ENCODE data around the gene DNAAF5. TPM values are rescaled to one million over a fixed set of nuclear protein-coding genes. Genes with fewer than 3 reads are reported as not detected.

The DNAAF5 gene
- total and polyA plus RNA-seq, 4 experiments from 2014 or later = 1.7 to 19.4 (median 10.3) TPM

DNA sequence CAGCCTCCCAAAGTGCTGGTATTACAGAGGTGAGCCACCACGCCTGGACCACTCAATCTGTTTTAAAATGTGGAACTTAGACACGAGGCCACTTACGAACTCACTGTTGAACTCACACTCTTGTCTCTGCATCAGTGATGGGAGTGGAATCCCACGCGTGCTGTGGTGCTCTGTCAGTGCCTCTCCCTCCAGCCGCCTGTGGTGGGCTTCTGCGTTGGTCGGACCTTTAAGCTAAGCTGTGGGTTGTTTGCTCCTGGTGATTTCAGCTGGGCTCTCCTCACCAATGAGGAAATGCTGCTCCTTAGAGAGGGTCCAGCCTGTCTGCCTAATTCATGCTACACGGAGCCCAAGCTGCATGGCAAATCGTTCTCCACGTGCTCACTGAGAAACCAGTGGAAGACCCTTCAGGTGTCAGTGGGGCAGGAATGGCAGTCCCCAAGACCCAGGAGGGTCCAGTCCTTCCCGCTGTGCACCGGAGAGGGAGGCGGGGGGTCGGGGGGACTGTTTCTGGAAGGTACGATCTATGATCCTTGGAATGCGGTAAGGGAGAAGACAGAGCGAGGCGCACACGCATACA, 18.4 kb downstream of the DNAAF5 start:
- no peak overlapping the region for H3K4me3 Mint-ChIP-seq
- Histone ChIP-seq H3K36me3 (ENCODE audit: insufficient read depth, low read length) (peaks cover 10% of the 10 kb centered on the region), H3K9me3 (ENCODE audit: control insufficient read depth in 1 of 2, low read length in 2 of 2) (no peaks in the 10 kb centered on the region), H3K4me3 (ENCODE audit: low read length in 2 of 2) (no peak overlapping the region), H3K27me3 (ENCODE audit: insufficient read depth, low read length) (no peaks in the 10 kb centered on the region), H3K27ac (ENCODE audit: low read depth, low read length) (no peak overlapping the region), H3K4me1 (ENCODE audit: insufficient read depth, low read length) (no peaks in the 10 kb centered on the region)
- H3K27ac Mint-ChIP-seq = no peak overlapping the region
- H3K9me3 Mint-ChIP-seq = no peaks in the 10 kb centered on the region
- POLR2A ChIA-PET (ENCODE audit: partially characterized antibody) = no interaction called here
- peaks cover 22 to 36% of the 10 kb centered on the region in 2 donors for H3K36me3 Mint-ChIP-seq
- peaks cover 0 to 1% (median 0%) of the 10 kb centered on the region in 4 donors for H3K4me1 Mint-ChIP-seq
- H3K27me3 Mint-ChIP-seq = no peaks in the 10 kb centered on the region
- CTCF ChIA-PET (ENCODE audit: partially characterized antibody) = no interaction called here
- no peak for DNase-seq
- intact Hi-C loops (cut with micrococcal nuclease) = no loop called here

DNA sequence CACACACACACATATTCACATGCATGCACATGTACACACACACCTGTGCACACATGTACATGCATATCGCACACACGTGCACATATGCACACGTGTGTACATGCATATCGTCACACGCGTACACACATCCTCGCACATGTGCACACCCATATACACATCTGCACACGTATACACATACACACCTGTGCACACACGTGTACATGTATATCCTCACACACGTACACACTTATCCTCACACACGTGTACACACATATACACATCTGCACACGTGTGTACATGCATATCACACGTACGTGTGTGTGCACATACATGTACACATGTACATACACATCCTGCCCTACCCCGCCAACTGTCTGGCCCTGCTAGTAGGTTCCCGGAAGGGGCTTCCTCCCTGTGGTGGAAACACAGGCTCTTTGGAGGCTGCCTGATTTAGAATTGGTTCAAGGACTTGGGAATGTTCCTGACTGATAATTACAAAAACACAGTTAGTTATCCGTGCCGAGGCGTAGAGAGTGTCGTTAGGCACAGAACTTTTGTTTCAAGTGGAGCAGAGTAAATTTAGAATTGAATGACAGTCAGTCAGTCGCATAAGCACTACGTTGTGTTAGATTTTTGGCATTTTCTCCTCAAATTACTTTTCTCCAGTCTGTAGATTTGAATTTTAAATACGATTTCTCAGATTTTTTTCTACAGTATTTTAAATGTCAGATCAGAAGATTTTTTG, 19.1 kb downstream of the DNAAF5 start:
- H3K36me3 Mint-ChIP-seq = peaks cover 22 to 36% of the 10 kb centered on the region in 2 donors
- H3K27ac Mint-ChIP-seq = no peak overlapping the region
- H3K4me1 Mint-ChIP-seq = peaks cover 0 to 1% (median 0%) of the 10 kb centered on the region in 4 donors
- H3K4me3 Mint-ChIP-seq = no peak overlapping the region
- no peak for DNase-seq
- no peaks in the 10 kb centered on the region for H3K27me3 Mint-ChIP-seq
- Histone ChIP-seq H3K4me1 (ENCODE audit: insufficient read depth, low read length) (no peaks in the 10 kb centered on the region), H3K36me3 (ENCODE audit: insufficient read depth, low read length) (peaks cover 10% of the 10 kb centered on the region), H3K27me3 (ENCODE audit: insufficient read depth, low read length) (no peaks in the 10 kb centered on the region), H3K4me3 (ENCODE audit: low read length in 2 of 2) (no peak overlapping the region), H3K27ac (ENCODE audit: low read depth, low read length) (no peak overlapping the region), H3K9me3 (ENCODE audit: control insufficient read depth in 1 of 2, low read length in 2 of 2) (no peaks in the 10 kb centered on the region)
- H3K9me3 Mint-ChIP-seq = no peaks in the 10 kb centered on the region
- intact Hi-C loops (cut with micrococcal nuclease) = no loop called here
- CTCF ChIA-PET (ENCODE audit: partially characterized antibody) = no interaction called here
- POLR2A ChIA-PET (ENCODE audit: partially characterized antibody) = no interaction called here

DNA sequence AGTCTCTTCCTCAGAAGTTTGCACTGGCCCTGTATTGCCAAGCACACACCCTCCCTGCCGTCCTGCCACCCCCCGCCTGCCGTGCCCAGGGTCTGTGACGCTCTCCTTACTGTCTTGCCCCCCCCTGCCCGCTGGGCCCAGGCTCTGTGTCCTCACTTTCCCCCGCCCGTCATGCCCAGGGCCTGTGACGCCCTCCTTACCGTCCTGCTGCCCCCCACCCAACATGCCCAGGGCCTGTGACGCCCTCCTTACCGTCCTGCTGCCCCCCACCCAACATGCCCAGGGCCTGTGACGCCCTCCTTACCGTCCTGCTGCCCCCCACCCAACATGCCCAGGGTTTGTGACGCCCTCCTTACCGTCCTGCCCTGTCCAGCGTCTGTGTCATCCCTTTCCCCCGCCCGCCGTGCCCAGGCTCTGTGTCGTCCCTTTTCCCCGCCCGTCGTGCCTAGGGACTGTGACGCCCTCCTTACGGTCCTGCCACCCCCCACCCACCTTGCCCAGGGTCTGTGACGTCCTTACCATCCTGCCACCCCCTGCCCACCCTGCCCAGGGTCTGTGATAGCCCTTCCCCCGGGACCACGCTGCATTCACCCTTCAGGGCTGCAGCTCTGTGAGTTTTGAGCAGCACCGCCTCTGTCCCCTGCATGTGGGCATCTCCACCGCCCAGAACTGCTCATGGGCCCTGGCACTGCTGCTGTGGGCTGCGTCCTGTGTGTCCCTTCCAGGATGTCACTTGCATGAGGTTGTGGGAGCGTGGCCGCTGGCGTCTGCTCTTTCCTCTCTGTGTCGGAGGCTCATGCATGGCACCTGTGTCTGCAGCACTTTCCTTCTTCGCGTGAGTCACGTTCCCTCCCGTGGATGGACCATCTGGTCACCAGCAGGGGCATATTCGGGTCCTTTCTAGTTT, 19.9 kb downstream of the DNAAF5 start:
- H3K4me3 Mint-ChIP-seq = no peak overlapping the region
- H3K27ac Mint-ChIP-seq = peak overlapping the region in 2 of 7 donors; percentile 23 to 56
- peaks cover 17 to 31% of the 10 kb centered on the region in 2 donors for H3K36me3 Mint-ChIP-seq
- intact Hi-C loops (cut with micrococcal nuclease) = no loop called here
- Histone ChIP-seq H3K4me3 (ENCODE audit: low read length in 2 of 2) (no peak overlapping the region), H3K27me3 (ENCODE audit: insufficient read depth, low read length) (no peaks in the 10 kb centered on the region), H3K9me3 (ENCODE audit: control insufficient read depth in 1 of 2, low read length in 2 of 2) (no peaks in the 10 kb centered on the region), H3K36me3 (ENCODE audit: insufficient read depth, low read length) (peaks cover 10% of the 10 kb centered on the region), H3K27ac (ENCODE audit: low read depth, low read length) (no peak overlapping the region), H3K4me1 (ENCODE audit: insufficient read depth, low read length) (no peaks in the 10 kb centered on the region)
- DNase-seq = no peak
- ChIA-PET CTCF (ENCODE audit: partially characterized antibody) (no interaction called here), POLR2A (ENCODE audit: partially characterized antibody) (no interaction called here)
- H3K9me3 Mint-ChIP-seq = no peaks in the 10 kb centered on the region
- no peaks in the 10 kb centered on the region for H3K27me3 Mint-ChIP-seq
- peaks cover 0 to 1% (median 0%) of the 10 kb centered on the region in 4 donors for H3K4me1 Mint-ChIP-seq

DNA sequence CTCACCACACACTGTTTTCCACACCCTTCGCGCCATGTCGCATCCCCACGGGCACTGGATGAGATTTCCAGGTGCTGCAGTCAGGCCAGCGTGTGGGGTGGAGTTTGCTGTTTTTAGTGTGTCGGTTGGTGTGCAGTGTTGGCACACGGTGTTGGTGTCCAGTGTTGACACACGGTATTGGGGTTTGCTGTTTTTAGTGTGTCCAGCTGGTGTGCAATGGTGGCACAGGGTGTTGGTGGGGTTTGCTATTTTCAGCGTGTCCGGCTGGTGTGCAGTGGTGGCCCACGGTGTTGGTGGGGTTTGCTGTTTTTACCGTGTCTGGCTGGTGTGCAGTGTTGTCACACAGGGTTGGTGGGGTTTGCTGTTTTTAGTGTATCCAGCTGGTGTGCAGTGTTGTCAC, 20.7 kb downstream of the DNAAF5 start:
- H3K36me3 Mint-ChIP-seq = peaks cover 14 to 32% of the 10 kb centered on the region in 2 donors
- no peak overlapping the region for H3K4me3 Mint-ChIP-seq
- H3K4me3 ChIP-seq (ENCODE audit: low read length in 2 of 2) = no peak overlapping the region
- no peaks in the 10 kb centered on the region for H3K9me3 Mint-ChIP-seq
- POLR2A ChIA-PET (ENCODE audit: partially characterized antibody) = no interaction called here
- H3K4me1 Mint-ChIP-seq = peaks cover 0 to 1% (median 0%) of the 10 kb centered on the region in 4 donors
- no peaks in the 10 kb centered on the region for H3K27me3 Mint-ChIP-seq
- H3K27ac ChIP-seq (ENCODE audit: low read depth, low read length) = no peak overlapping the region
- intact Hi-C loops (cut with micrococcal nuclease) = no loop called here
- peaks cover 10% of the 10 kb centered on the region for H3K36me3 ChIP-seq (ENCODE audit: insufficient read depth, low read length)
- H3K4me1 ChIP-seq (ENCODE audit: insufficient read depth, low read length) = no peaks in the 10 kb centered on the region
- no peak for DNase-seq
- H3K27ac Mint-ChIP-seq = peak overlapping the region in 1 of 7 donors; percentile 56
- CTCF ChIA-PET (ENCODE audit: partially characterized antibody) = no interaction called here
- H3K9me3 ChIP-seq (ENCODE audit: control insufficient read depth in 1 of 2, low read length in 2 of 2) = no peaks in the 10 kb centered on the region
- H3K27me3 ChIP-seq (ENCODE audit: insufficient read depth, low read length) = no peaks in the 10 kb centered on the region

DNA sequence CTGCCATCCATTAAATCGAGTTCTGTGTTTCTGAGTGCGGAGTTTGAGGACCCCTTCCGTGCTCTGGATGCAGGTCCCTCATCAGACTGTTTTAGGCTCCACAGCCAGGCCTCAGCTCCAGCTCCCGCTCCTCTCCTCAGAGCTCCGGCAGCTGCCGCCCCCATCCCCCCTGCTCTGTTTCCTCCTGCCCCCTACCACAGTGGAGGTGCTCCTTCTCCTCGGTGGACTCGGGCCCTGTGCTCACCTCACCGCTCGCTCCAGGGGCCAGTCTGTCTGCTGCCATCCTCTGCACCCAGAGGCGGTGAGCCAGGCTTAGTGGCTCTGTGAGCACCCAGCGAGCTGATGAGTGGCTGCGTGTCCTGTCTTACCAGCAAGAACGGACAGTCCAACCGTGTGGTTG, 21.9 kb downstream of the DNAAF5 start:
- POLR2A ChIA-PET (ENCODE audit: partially characterized antibody) = no interaction called here

DNA sequence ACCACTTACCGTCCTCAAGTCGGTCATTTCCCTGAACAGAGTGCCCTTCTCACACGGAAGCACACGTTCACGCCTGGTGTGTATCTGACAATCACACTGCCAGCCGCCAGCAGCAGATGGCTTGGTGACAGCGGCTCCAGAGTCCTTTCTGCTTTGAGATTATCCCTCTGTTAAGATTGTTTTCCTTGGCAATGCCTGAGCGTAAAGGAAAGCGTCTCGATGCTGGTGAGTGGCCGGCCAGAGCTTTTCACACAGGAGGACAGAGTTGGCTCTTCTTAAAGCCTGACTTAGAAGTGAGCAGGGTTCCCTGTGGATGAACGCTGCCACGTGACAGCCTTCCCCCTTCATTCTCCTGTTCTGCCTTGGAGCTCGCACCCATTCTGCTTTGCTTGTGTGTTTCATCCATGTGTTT, 22.6 kb downstream of the DNAAF5 start:
- no peaks in the 10 kb centered on the region for H3K27me3 Mint-ChIP-seq

More for the DNA sequence above, 21.9 kb downstream of the DNAAF5 start:
- Histone ChIP-seq H3K27me3 (ENCODE audit: insufficient read depth, low read length) (no peaks in the 10 kb centered on the region), H3K9me3 (ENCODE audit: control insufficient read depth in 1 of 2, low read length in 2 of 2) (no peaks in the 10 kb centered on the region), H3K4me1 (ENCODE audit: insufficient read depth, low read length) (no peaks in the 10 kb centered on the region), H3K4me3 (ENCODE audit: low read length in 2 of 2) (no peak overlapping the region), H3K36me3 (ENCODE audit: insufficient read depth, low read length) (peaks cover 10% of the 10 kb centered on the region), H3K27ac (ENCODE audit: low read depth, low read length) (no peak overlapping the region)
- peaks cover 0 to 1% (median 0%) of the 10 kb centered on the region in 4 donors for H3K4me1 Mint-ChIP-seq
- intact Hi-C loops (cut with micrococcal nuclease) = no loop called here
- CTCF ChIA-PET (ENCODE audit: partially characterized antibody) = no interaction called here
- H3K27me3 Mint-ChIP-seq = no peaks in the 10 kb centered on the region
- no peak for DNase-seq
- no peak overlapping the region for H3K4me3 Mint-ChIP-seq
- H3K36me3 Mint-ChIP-seq = peaks cover 16 to 31% of the 10 kb centered on the region in 2 donors
- H3K9me3 Mint-ChIP-seq = no peaks in the 10 kb centered on the region
- H3K27ac Mint-ChIP-seq = no peak overlapping the region

More for the DNA sequence above, 22.6 kb downstream of the DNAAF5 start:
- H3K9me3 Mint-ChIP-seq = no peaks in the 10 kb centered on the region
- CTCF ChIA-PET (ENCODE audit: partially characterized antibody) = no interaction called here
- no peak overlapping the region for H3K27ac Mint-ChIP-seq
- Histone ChIP-seq H3K27ac (ENCODE audit: low read depth, low read length) (no peak overlapping the region), H3K36me3 (ENCODE audit: insufficient read depth, low read length) (peaks cover 10% of the 10 kb centered on the region), H3K4me3 (ENCODE audit: low read length in 2 of 2) (no peak overlapping the region), H3K27me3 (ENCODE audit: insufficient read depth, low read length) (no peaks in the 10 kb centered on the region), H3K9me3 (ENCODE audit: control insufficient read depth in 1 of 2, low read length in 2 of 2) (no peaks in the 10 kb centered on the region), H3K4me1 (ENCODE audit: insufficient read depth, low read length) (no peaks in the 10 kb centered on the region)
- H3K36me3 Mint-ChIP-seq = peaks cover 17 to 30% of the 10 kb centered on the region in 2 donors
- peaks cover 0 to 1% (median 0%) of the 10 kb centered on the region in 4 donors for H3K4me1 Mint-ChIP-seq
- DNase-seq = no peak
- no peak overlapping the region for H3K4me3 Mint-ChIP-seq
- intact Hi-C loops (cut with micrococcal nuclease) = no loop called here
- POLR2A ChIA-PET (ENCODE audit: partially characterized antibody) = no interaction called here
